Testis (tissue), 2 donors: ENCODE measurements around the gene CABCOCO1.
"Not testable (repeated sequence)": the region's sequence is repeated elsewhere in the genome, so short reads cannot be mapped to it uniquely, and the experiment has no call there.

Experiments used
- POLR2A ChIP-seq: fragments of 450-650 bp; IDR thresholded peaks from one replicate; pipeline ENCODE4 v1.6.1; 2017; ENCODE audit warnings: antibody characterized with exemption, mild to moderate bottlenecking, moderate library complexity
- TF ChIP-seq, protein P1 (sequence below), 3 experiments: fragments of 450-650 bp in 2 of 3; fragments of 200-600 bp in 1 of 3; sonication (generic) in 1 of 3; IDR thresholded peaks; one replicate each; pipeline ENCODE4 v1.5.1; 2016 to 2019; ENCODE audit warnings: antibody characterized with exemption in 3 of 3, mild to moderate bottlenecking in 2 of 3, moderate library complexity in 1 of 3

DNA sequence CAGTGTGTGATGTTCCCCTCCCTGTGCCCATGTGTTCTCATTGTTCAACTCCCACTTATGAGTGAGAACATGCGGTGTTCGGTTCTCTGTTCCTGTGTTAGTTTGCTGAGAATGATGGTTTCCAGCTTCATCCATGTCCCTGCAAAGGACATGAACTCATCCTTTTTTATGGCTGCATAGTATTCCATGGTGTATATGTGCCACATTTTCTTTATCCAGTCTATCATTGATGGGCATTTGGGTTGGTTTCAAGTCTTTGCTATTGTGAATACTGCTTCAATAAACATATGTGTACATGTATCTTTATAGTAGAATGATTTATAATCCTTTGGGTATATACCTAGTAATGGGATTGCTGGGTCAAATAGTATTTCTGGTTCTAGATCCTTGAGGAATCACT is 28.9 kb downstream of the CABCOCO1 start:
- TF ChIP-seq, protein P1, sequence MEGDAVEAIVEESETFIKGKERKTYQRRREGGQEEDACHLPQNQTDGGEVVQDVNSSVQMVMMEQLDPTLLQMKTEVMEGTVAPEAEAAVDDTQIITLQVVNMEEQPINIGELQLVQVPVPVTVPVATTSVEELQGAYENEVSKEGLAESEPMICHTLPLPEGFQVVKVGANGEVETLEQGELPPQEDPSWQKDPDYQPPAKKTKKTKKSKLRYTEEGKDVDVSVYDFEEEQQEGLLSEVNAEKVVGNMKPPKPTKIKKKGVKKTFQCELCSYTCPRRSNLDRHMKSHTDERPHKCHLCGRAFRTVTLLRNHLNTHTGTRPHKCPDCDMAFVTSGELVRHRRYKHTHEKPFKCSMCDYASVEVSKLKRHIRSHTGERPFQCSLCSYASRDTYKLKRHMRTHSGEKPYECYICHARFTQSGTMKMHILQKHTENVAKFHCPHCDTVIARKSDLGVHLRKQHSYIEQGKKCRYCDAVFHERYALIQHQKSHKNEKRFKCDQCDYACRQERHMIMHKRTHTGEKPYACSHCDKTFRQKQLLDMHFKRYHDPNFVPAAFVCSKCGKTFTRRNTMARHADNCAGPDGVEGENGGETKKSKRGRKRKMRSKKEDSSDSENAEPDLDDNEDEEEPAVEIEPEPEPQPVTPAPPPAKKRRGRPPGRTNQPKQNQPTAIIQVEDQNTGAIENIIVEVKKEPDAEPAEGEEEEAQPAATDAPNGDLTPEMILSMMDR (IDR thresholded peaks at IDR 0.05), result not testable (repeated sequence)
- not testable (repeated sequence) for TF ChIP-seq POLR2A
